NB4 (cell line): ENCODE measurements around the gene SLC5A2.

Experiments
- DNase-seq: peaks from one replicate; pipeline ENCODE4 v3.0.0; 2010; ENCODE audit warnings: low read depth
- H3K4me3 ChIP-seq: one replicate; pipeline ENCODE4 v1.5.1; 2011; ENCODE audit warnings: mild to moderate bottlenecking, low read depth, low read length, moderate library complexity
- CTCF ChIP-seq: IDR thresholded peaks from one replicate; pipeline ENCODE4 v1.5.1; 2012; ENCODE audit warnings: low read depth, low read length
- MYC ChIP-seq: IDR thresholded peaks from 2 replicates; pipeline ENCODE4 v1.6.1; 2011; ENCODE audit warnings: low read depth, low read length
- POLR2A ChIP-seq: IDR thresholded peaks from 2 replicates; pipeline ENCODE4 v1.6.1; 2011; ENCODE audit warnings: mild to moderate bottlenecking; ENCODE audit not compliant: insufficient read length; ENCODE audit errors: extremely low read depth
- TF ChIP-seq, protein P1 (sequence below): IDR thresholded peaks from 2 replicates; pipeline ENCODE4 v1.6.1; 2011; ENCODE audit warnings: low read depth, low read length

SLC5A2 gene

GRCh38 chr16:31474173-31474714, 8.7 kb upstream of the SLC5A2 start:
- H3K4me3 ChIP-seq = no peak overlapping the region
- no peak for TF ChIP-seq CTCF
- TF ChIP-seq, protein P1, sequence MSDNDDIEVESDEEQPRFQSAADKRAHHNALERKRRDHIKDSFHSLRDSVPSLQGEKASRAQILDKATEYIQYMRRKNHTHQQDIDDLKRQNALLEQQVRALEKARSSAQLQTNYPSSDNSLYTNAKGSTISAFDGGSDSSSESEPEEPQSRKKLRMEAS = no peak
- no peak for TF ChIP-seq MYC
- TF ChIP-seq POLR2A = no peak
- peak; percentile 40 for DNase-seq

GRCh38 chr16:31474773-31475738, 7.9 kb upstream of the SLC5A2 start:
- TF ChIP-seq, protein P1 = no peak
- no peak for TF ChIP-seq CTCF
- no peak for TF ChIP-seq POLR2A
- TF ChIP-seq MYC = no peak
- no peak overlapping the region for H3K4me3 ChIP-seq
- no peak for DNase-seq

GRCh38 chr16:31475946-31476302, 7.0 kb upstream of the SLC5A2 start:
- peak; percentile 51 for DNase-seq
- no peak overlapping the region for H3K4me3 ChIP-seq
- no peak for TF ChIP-seq POLR2A
- no peak for TF ChIP-seq MYC
- TF ChIP-seq CTCF = no peak
- TF ChIP-seq, protein P1 = no peak

DNA sequence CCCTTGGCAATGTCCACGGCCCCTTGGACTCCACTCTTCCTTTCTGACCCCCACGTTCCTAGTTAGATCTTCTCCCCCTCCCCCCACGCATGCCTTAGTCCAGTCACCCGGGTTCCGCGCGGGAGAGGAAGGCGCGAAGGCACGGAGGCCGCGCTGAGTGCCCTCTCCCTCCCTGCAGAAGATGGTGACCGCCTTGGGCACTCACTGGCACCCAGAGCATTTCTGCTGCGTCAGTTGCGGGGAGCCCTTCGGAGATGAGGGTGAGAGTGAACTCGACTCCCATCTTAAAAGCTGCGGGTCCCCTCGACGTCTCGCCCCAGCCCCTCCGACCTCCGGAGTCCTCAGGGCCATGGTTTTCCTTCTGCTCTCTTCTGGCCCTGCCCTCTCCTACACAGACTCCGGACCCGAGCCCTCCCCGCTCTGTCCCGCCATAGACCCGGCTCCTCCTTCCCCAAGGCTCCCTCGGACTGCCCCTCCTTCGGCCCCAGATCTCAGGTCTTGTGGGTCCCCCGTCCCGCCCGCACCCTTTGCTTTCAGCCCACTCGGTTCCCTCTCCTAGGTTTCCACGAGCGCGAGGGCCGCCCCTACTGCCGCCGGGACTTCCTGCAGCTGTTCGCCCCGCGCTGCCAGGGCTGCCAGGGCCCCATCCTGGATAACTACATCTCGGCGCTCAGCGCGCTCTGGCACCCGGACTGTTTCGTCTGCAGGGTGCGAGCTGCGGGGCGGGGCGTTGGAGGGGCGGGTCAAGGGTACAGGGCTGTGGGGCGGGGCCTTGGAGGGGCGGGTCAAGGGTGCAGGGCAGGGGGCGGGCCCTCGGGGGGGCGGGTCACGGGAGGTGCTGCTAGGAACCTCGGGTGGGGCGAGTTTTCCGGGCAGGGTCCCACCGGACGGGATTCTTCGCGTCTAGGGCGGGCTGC, 6.4 kb upstream of the SLC5A2 start:
- DNase-seq = peak; percentile 89
- peak overlapping the region; percentile 62 for H3K4me3 ChIP-seq
- TF ChIP-seq, protein P1 = no peak
- no peak for TF ChIP-seq CTCF
- peak; percentile 43 for TF ChIP-seq POLR2A
